MV-4-11 (cell line): ENCODE measurements around the gene ORM1.
"Not testable (repeated sequence)": the region's sequence is repeated elsewhere in the genome, so short reads cannot be mapped to it uniquely, and the experiment has no call there.

ENCODE experiments used
- DNase-seq: peaks from one replicate; lab custom pipeline; 2025; lab: John Stamatoyannopoulos, UW

Gene ORM1

DNA sequence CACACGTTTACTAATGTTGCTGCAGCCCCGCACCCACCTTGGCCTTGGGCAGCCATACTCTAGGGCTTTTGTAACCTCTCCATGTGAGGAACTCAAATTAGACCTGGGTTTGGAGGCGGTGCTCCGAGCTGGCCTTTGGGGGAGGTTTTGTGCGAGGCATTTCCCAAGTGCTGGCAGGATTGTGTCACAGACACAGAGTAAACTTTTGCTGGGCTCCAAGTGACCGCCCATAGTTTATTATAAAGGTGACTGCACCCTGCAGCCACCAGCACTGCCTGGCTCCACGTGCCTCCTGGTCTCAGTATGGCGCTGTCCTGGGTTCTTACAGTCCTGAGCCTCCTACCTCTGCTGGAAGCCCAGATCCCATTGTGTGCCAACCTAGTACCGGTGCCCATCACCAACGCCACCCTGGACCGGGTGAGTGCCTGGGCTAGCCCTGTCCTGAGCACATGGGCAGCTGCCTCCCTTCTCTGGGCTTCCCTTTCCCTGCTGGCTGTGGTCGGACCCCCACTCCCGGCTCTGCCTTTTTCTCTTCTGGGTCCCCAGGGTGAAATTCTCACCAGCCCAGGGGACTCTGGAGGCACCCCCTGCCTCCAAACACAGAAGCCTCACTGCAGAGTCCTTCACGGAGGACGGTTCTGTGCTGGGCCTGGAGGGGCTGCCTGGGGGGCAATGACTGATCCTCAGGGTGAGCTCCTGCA is at the start of gene ORM1:
TSS of gene ORM1 (plus strand) at position 268 of the 701 bp plus-strand sequence. CDS start at position 304, 36 bp downstream.
- DNase-seq = not testable (repeated sequence)

DNA sequence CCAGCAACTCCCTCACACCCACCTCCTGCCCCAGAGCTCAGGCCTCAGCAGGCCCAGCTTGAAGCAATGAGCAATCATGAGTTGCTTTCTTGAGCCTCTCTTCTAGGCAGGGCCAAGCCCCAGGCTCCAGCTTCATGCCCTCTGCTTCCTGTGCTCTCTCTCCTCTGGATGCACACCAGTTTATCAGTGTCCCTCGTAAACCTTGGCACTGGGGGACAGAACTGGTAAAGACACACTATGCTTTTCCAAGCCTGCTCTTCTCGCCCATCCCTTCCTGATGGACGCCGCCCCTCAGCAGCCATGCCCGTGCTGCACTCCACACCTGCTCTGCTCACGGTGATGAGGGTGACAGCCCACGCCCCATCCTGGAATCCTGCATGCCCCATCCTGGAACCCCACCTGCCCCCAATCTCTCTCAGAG is 49.4 kb upstream of the ORM1 start:
- no peak for DNase-seq

DNA sequence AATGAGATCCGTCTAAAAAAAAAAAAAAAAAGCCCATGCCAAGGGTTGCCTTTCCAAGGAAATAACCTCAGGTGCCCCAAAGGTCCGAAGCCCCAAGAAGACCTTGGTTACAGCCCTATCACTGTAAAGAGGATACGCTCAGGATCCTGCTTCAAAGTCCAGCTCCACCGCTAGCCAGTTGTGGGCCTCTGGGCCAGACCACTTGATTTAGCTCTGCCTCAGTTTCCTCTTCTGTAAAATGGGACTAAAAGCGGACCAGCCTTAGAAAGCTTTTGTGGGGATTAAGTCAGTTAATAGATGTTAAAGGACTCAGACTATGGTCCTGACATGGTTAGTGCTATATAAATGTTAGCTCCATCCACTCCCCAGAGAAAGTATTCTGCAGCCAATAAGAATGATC is 48.7 kb upstream of the ORM1 start:
- DNase-seq = no peak

DNA sequence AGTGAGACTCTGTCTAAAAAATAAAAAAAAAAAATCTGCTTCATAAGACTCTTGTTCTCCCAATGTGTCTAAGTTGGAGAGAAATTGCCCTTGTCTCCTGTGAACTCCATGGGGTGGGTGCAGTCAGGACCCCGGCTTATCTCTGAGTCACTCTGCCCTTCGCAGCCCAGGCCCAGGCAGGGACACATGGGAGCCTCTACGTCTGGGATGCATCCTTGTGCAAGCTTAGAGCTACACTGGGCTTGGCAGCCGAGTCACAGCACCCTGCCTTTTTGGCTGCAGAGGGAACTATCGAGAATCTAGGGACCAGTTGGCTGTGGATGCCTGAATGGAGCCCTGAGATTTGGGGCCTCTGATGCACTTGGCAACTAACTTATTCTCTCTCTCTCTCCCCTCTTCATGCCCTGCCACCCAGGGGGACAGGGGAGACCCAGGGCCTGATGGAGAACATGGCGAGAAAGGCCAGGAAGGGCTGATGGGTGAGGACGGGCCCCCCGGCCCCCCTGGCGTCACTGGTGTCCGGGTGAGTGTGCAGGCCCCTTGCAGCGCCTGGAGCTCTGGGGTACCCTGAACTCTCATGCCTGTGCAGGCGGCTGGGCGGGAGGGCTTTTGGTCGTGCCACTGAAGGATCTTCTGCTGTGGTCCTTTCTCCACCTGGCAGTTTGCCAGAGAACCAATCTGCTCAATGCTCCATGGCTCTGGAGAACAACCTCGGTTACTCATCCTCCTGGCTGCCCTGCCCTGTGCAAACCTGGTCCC is 47.5 kb upstream of the ORM1 start:
- no peak for DNase-seq

GRCh38 chr9:114276908-114277821 is 45.7 kb upstream of the ORM1 start:
- DNase-seq = no peak

- no peak for DNase-seq
Observed at GRCh38 chr9:114278356-114278755, 44.5 kb upstream of the ORM1 start.

DNA sequence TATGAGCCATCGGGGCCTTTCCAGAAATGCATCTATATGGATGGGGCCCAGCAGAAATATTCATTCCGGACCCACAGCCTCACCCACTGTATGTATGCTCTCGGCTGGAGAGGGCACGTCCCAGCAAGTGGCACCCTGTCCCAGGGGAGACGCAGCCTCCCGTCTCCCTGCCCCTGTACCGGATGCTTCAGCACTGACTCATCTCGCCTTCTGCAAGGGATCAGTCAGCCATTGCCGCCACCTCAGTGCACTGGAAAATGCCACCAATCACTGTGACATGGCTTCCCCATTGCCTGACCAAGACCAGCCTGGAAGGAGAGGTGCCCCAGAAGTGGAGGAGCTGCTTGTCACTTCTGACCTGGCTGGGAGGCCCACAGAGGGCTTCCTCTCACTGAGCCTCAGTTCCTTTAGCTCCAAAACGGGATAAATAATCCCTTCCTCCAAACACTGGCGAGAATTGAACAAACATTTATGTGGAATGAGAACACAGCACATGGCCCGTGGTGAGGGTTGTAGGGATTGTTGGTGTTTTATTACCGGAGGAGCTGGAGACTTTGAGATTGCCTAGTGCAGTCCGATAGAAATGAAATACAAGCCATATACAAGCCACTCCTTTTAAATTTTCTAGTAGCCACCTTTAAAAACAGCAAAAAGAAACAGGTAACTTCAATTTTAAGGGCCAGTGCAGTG is 43.9 kb upstream of the ORM1 start:
- DNase-seq = no peak

GRCh38 chr9:114279693-114280092 is 43.2 kb upstream of the ORM1 start:
- no peak for DNase-seq

- no peak for DNase-seq
Observed at GRCh38 chr9:114280636-114281472, 42.0 kb upstream of the ORM1 start.

DNA sequence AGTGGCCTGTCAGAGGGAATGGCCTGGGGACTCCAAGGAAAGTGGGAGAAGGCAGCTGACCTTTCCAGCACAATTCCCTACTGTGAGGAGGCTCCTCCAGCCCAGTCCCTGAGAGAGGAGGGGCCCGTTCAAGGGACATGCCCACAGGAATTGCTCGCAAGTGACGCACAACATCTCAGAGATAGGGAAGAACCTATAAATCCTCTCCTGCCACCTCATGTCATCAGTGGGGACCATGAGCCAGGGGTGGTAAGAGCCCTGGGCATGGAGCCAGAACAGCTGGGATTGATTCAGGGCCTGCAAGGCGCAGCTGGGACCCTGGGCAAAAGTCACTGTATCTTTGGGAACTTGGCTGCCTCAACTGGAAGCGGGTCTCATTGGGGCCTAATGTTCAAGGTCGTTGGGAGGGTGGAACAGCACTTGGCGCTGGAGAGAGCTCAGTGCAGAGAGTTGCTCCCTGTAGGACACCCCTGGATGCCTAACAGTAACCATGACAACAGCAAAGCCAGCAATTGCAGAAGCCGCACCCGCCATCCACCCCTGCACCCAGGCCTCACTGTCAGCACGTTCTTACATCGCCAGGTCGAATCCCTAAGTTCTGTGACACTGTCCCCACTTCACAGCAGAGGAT is 41.3 kb upstream of the ORM1 start:
- DNase-seq = peak; percentile 6

DNA sequence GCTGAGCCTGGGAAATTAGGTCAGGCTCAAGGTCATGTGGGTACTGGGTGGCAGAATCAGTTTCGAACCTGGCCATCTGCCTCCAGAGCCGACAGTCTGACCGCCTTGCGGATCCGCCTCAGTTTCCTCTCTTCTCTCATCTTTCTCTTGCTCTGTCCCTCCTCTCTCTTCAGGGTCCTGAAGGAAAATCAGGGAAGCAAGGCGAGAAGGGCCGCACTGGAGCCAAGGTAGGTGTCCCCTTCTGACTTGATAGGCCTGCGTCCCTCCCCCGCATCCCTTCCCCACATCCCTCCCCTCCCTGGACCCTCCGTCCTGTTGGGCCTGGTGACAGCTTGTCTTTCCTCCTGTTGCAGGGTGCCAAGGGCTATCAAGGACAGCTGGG is 40.8 kb upstream of the ORM1 start:
- DNase-seq = no peak

GRCh38 chr9:114282507-114282906 is 40.4 kb upstream of the ORM1 start:
- no peak for DNase-seq

- DNase-seq = peak; percentile 86
Observed at GRCh38 chr9:114282926-114283325, 40.0 kb upstream of the ORM1 start.

DNA sequence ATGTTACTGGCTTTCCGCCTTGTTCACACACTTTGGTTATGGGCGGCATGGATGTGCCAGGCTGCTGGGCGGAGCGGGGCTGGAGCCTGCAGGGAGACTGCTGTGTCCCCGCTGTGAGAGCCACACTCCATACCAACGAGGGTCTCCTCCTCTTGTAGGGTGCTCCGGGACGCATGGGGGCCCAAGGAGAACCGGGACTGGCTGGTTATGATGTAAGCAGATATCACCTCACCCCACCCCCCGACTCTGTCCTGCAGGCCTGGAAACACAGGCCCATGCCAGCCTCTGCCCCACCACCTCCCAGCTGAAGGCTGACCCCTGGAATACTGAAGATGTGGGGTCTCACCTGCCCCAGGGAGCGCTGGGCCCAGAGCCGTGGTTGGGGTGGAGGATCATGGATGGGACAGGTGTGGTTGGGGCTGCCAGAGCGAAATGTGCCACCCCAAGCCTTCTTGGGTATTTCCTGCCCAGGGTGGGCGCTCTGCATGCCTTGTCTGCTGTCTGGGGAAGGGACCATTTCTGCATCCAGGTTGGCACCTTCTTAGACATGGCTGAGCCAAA is 39.3 kb upstream of the ORM1 start:
- DNase-seq = no peak

DNA sequence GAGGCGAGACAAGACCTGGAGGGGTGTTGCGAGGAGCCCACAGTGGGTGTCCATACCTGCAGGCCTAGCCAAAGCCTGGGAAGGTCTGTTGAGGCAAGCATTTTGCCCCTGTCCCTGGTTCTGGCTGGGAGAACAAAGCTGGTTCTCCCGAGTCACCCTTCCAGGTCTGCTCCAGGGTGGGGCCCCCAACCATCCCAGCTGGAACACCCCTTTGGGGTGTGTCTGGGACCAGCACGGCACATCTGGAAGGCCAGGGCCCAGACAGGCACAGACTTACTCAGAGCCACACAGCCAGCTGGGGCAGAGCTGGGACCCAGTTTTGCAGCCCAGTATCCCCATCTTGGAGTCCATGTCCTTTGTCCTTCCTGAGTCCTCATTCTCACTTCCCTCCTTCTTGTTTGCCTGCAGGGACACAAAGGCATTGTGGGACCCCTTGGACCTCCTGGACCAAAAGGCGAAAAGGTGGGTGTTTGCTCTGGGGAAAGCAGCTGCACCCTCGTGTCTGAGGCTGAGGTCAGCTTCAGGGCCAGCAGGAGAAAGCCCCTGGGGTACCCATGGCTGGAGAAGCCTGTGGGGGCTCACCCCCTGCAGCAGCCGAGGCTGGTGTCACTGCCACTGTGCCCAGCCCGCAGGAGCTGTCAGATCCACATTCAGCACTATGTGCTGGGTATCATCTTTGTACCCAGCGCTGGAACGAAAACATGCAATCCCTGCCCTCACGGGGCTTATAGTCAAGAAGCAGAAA is 38.4 kb upstream of the ORM1 start:
- DNase-seq = no peak

DNA sequence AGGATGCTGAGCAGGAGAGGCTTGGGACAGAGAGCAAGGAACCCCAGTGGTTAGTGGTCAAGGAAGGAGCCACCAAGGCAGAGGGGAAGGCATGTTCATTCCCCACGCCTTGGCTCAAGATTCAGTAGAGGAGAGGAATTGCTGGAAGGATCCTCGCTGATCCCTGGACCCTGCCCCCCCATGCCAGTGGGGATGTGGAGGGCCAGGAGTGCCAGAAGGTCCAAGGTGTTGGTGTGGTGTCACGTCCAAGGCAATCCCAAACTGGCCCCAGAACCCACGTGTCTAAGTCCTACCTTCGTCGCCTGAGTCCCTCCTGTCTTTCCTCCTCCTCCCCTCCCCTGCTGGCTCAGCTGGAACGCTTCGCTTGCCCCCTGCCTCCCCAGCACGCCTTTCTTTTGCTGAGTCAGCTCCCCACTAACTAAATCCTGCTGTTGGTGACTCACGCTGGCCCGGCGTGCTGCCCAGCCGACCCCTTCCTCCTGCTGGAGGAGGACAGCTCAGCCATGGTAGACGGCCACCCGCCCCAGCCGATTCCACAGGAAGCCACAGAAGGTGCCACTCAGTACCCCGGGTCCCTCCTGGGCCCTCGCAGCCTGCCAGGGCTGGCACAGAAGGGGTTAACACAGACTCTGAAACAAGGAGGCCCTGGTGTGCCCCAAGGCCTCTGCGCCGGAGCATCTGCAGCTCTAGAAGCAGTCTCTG is 37.6 kb upstream of the ORM1 start:
- DNase-seq = no peak

- no peak for DNase-seq
Observed at GRCh38 chr9:114286146-114286679, 36.7 kb upstream of the ORM1 start.

DNA sequence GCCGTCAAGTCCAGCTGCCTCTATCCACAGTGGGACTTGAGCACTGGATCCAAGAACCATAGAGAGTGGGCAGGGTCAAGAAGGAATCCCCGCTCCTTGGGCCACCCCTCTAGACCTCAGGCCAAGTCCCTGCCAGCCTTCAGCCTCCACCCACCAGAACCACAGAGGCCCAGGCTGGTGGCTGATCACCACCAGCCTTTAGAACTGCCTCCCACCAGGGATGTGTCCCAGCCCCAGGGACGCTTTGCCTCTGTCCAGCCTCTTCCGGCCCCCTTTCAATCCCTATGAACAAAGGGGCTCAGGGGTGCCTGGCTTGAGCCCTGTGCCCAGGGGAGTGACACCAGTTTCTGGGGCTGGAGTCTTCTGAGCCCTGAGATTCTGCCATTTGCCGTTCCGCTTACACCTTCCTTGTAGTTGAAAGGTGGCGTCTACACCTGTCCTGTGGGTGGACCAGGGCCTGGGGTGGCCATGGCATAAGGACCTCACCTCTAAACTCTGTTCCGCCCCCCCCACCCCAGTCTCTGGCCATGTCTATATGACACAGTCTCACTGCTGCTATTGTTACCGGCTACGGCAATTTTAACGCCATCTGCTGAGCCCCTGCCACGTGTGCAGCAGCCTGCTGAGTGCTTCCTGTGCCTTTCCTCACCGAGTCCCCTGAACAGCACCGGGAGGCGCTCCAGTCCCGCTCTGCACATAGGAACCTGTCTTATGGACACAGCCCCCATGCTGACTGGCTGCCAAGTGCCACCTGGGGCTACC is 35.7 kb upstream of the ORM1 start:
- DNase-seq = no peak
